ENCODE measurements around the gene RAPGEF1.

Gene RAPGEF1

DNA sequence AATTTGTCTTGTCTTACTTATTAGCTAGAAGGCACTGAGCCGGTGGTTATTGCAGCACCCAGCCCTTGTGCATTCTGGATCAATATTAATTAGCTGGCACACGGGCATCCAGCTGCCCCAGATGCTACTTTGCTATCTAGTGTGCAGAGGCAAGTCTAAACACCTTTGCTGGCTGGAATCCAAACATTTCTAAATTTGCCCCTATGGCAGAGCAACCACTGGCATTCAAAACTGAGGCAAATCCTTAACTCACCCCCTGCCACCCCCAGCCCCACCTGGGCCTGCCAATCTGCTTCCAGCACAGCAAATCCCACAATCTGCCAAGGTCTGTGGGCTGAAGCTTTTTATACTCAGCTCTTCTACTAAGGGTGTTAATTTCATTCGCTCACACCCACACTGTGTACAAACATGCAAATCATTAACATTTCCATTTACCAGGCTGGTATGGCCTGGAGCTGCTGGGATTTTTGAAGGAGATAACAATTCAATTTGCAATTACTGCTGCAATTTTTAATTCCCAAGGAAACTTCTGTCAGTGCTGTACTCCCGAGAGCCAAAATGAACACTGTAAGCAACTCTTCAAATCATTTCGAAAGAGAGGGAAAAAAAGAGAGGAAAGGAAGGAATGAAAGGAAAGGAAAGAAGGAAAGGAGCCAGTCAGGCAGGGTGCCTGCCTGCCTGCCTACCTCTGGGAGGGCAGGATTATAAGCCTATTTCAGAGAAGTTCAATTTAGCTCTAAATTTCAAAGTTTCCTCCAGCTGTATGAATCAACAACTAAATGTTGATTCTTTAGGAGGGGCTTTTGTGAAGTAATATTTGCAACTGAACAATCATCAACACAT is 35.5 kb downstream of the RAPGEF1 start:
- no peak for TF ChIP-seq TCF12 (IDR thresholded peaks at IDR 0.05; ENCODE audit: low read depth)
- TF ChIP-seq CREB1 (IDR thresholded peaks at IDR 0.05; ENCODE audit: low read depth), result no peak
- TF ChIP-seq CEBPB (IDR thresholded peaks at IDR 0.05), result no peak
- TF ChIP-seq, protein P1, sequence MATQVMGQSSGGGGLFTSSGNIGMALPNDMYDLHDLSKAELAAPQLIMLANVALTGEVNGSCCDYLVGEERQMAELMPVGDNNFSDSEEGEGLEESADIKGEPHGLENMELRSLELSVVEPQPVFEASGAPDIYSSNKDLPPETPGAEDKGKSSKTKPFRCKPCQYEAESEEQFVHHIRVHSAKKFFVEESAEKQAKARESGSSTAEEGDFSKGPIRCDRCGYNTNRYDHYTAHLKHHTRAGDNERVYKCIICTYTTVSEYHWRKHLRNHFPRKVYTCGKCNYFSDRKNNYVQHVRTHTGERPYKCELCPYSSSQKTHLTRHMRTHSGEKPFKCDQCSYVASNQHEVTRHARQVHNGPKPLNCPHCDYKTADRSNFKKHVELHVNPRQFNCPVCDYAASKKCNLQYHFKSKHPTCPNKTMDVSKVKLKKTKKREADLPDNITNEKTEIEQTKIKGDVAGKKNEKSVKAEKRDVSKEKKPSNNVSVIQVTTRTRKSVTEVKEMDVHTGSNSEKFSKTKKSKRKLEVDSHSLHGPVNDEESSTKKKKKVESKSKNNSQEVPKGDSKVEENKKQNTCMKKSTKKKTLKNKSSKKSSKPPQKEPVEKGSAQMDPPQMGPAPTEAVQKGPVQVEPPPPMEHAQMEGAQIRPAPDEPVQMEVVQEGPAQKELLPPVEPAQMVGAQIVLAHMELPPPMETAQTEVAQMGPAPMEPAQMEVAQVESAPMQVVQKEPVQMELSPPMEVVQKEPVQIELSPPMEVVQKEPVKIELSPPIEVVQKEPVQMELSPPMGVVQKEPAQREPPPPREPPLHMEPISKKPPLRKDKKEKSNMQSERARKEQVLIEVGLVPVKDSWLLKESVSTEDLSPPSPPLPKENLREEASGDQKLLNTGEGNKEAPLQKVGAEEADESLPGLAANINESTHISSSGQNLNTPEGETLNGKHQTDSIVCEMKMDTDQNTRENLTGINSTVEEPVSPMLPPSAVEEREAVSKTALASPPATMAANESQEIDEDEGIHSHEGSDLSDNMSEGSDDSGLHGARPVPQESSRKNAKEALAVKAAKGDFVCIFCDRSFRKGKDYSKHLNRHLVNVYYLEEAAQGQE (IDR thresholded peaks at IDR 0.05; ENCODE audit: low read depth), result no peak

DNA sequence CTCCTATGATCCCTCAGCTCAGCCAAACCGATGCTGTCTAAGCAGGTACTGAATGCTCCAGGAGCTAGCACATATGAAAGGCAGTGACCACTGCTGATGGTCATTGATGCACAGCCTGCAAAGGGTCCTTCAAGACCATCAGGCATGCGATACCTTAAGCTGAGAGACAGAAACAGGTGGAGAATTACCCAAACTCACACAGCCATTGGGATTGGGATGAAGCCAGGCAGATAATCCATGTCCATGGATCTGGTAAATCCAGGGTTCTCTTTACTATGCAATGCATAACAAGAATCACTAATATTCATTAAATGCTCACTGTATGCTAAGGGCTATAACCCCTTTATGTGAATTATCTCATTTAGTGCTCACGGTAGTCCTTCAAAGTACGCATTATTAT is 36.2 kb downstream of the RAPGEF1 start:
- TF ChIP-seq ZBTB7A (IDR thresholded peaks at IDR 0.05; ENCODE audit: low read depth) (no peak), CEBPB (IDR thresholded peaks at IDR 0.05) (no peak), YY1 (IDR thresholded peaks at IDR 0.05; ENCODE audit: low read depth) (no peak), TAF1 (IDR thresholded peaks at IDR 0.05; ENCODE audit: low read depth) (no peak), FOXM1 (IDR thresholded peaks at IDR 0.05; ENCODE audit: borderline replicate concordance, low read depth) (no peak), TCF12 (IDR thresholded peaks at IDR 0.05; ENCODE audit: low read depth) (no peak)
- TF ChIP-seq, protein P1 (IDR thresholded peaks at IDR 0.05; ENCODE audit: low read depth), result no peak

DNA sequence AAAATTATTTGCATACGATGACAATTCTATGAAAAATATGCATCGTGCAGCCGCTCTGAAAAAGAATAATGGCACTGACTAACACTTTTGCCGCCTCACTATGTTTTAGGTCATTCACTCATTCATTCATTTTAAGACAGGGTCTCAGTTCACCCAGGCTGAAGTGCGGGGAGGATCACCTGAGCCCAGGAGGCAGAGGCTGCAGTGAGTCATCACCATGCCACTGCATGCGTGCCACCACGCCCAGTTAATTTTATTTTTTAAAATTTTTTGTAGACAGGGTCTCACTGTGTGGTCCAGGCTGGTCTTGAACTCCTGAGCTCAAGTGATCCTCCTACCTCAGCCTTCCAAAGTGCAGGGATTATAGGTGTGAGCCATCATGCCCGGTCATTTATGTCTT is 37.0 kb downstream of the RAPGEF1 start:
- TF ChIP-seq CEBPB (IDR thresholded peaks at IDR 0.05) (no peak), FOXM1 (IDR thresholded peaks at IDR 0.05; ENCODE audit: borderline replicate concordance, low read depth) (no peak), RAD21 (IDR thresholded peaks at IDR 0.05; ENCODE audit: low read depth) (no peak), TCF12 (IDR thresholded peaks at IDR 0.05; ENCODE audit: low read depth) (no peak), TAF1 (IDR thresholded peaks at IDR 0.05; ENCODE audit: low read depth) (no peak), YY1 (IDR thresholded peaks at IDR 0.05; ENCODE audit: low read depth) (no peak), EGR1 (IDR thresholded peaks at IDR 0.05) (no peak), ZBTB7A (IDR thresholded peaks at IDR 0.05; ENCODE audit: low read depth) (no peak), TEAD4 (IDR thresholded peaks at IDR 0.05) (no peak), CREB1 (IDR thresholded peaks at IDR 0.05; ENCODE audit: low read depth) (no peak)
- TF ChIP-seq, protein P2, sequence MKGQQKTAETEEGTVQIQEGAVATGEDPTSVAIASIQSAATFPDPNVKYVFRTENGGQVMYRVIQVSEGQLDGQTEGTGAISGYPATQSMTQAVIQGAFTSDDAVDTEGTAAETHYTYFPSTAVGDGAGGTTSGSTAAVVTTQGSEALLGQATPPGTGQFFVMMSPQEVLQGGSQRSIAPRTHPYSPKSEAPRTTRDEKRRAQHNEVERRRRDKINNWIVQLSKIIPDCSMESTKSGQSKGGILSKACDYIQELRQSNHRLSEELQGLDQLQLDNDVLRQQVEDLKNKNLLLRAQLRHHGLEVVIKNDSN (IDR thresholded peaks at IDR 0.05), result no peak
- TF ChIP-seq, protein P3, sequence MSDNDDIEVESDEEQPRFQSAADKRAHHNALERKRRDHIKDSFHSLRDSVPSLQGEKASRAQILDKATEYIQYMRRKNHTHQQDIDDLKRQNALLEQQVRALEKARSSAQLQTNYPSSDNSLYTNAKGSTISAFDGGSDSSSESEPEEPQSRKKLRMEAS (IDR thresholded peaks at IDR 0.05), result no peak
- TF ChIP-seq, protein P1 (IDR thresholded peaks at IDR 0.05; ENCODE audit: low read depth), result no peak

DNA sequence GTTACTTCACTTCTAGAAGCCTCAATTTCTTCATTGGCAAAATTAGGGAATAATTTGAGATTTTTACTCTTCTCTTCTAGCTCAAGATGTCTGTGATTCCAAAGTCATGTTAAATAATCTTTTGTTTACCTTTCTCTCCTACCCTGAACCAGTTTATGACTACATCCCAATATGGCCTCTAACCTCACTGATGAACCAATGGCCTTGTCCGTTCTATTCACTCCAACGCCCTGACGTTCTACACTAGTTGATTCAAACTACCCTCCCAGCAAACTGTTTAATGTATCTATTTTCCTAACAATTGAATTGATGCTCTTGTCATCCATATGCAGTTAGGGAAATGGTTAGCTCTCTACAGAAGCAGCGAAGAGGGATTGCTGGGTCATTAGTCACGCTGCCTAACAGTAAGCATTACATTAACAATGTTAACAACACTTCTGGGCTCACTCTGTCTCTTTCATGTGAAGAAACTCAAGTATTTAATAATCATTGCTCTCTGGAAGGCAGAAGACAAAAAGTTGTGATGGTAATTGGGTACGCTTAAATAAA is 38.0 kb downstream of the RAPGEF1 start:
- no peak for TF ChIP-seq EP300 (IDR thresholded peaks at IDR 0.05; ENCODE audit: borderline replicate concordance)

DNA sequence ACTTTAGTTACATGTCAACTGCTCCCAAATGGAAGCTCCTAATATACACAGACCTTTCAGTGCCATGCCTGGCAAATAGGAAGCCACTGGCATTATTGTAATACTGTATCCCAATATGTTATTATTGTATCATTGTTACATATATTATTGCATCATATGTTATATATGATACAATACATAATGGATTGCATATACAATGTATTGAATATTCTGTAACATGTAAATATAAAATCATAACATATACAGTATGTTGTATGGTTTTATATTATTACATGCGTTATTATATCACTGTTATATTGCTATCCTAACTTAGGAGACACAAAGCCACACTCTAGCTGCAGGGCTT is 38.5 kb downstream of the RAPGEF1 start:
- TF ChIP-seq, protein P2 (IDR thresholded peaks at IDR 0.05), result no peak
- no peak for TF ChIP-seq NFIC (IDR thresholded peaks at IDR 0.05)
- no peak for TF ChIP-seq TCF12 (IDR thresholded peaks at IDR 0.05; ENCODE audit: low read depth)
- TF ChIP-seq TAF1 (IDR thresholded peaks at IDR 0.05; ENCODE audit: low read depth), result no peak
- no peak for TF ChIP-seq CEBPB (IDR thresholded peaks at IDR 0.05)
- TF ChIP-seq RAD21 (IDR thresholded peaks at IDR 0.05; ENCODE audit: low read depth), result no peak
- TF ChIP-seq FOXM1 (IDR thresholded peaks at IDR 0.05; ENCODE audit: borderline replicate concordance, low read depth), result no peak
- TF ChIP-seq ZBTB7A (IDR thresholded peaks at IDR 0.05; ENCODE audit: low read depth), result no peak
- no peak for TF ChIP-seq YY1 (IDR thresholded peaks at IDR 0.05; ENCODE audit: low read depth)
- no peak for TF ChIP-seq CREB1 (IDR thresholded peaks at IDR 0.05; ENCODE audit: low read depth)
- TF ChIP-seq, protein P1 (IDR thresholded peaks at IDR 0.05; ENCODE audit: low read depth), result no peak
- TF ChIP-seq EGR1 (IDR thresholded peaks at IDR 0.05), result no peak
- TF ChIP-seq TEAD4 (IDR thresholded peaks at IDR 0.05), result no peak
- no peak for TF ChIP-seq EP300 (IDR thresholded peaks at IDR 0.05; ENCODE audit: borderline replicate concordance)
- TF ChIP-seq, protein P3 (IDR thresholded peaks at IDR 0.05), result no peak
